Raji (cell line): Measurements from ENCODE around the gene CDYL2.

Experiments
- POLR2A ChIP-seq: IDR thresholded peaks from 2 replicates; pipeline ENCODE4 v1.6.1; 2011; ENCODE audit warnings: low read depth, low read length, control low read depth; ENCODE audit not compliant: insufficient read depth

The CDYL2 gene

DNA sequence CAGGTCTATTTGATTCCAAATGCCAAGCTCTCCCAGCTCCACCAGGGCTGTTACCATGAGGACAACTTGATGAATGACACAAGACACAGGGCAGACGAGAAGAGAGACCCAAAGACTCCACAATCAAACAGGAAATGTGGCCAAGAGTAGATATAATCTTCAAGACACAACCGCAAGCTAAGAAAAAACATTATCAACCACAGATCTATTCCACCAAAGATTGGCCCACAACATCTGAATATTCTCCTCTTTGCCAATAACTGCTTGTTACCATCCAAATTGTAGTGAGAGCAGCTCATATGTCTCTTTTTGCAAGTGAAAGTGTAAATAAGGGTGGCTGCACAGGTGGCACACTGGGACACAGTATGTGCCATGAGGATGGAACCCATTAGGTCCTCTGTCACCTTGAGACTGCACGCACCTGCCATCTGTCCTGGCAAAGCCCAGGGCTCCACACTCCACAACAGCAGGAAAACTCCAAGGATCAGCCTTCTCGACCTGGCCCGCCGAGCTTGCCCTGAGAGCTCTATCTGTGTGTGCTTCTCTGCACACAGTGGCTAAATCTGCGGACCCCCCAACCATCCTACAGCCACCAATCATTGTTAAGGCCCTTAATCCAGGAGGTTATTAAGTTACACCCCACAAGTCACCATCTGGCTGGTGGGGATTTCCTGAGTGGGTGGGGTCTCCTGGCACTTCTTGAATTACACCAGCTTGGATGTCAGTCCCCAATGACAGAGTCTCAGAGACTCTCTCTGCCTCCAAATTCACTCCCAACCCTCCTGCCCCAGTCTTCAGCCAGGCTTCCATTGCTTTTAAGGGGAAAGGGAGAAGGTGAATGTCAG lies 213.1 kb downstream of the CDYL2 start:
- TF ChIP-seq POLR2A: no peak

GRCh38 chr16:80587071-80587470 lies 217.3 kb downstream of the CDYL2 start:
- TF ChIP-seq POLR2A: no peak

DNA sequence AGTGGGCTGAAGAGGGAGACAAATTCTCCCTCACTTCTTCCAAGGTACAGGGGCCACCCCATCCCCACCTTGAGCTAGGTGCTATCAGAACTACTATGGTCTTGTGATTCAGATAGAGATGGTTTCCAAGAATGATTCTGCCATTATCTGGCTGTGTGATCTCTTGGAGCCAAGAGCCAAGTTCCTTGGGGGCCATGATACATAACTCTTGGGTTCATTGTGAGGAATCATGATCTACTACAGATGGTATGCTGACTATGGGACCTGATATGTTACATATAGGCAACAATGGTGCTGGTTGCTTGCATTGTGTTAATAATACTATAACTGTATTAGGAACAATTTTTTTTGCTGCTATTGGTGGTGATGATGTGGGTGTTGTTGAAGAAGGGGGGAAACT lies 217.9 kb downstream of the CDYL2 start:
- no peak for TF ChIP-seq POLR2A

DNA sequence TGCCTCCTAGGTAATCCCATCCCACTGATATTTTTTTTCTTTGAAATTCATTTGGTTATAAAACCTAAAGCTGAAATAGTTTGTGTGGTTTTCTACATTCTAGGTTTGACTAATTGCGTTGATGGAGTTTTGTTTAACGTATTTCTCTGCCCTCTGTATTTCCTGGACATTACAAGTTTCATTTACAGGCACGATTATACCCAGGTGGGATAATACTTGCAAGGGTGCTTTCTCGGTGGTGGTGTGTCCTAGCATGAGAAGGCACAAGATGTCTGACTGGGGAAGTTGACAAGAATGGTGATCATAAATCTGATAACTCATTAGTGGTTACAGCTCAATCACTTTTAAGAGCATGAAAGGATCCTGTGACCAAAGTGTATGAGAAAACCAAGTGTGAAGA lies 218.6 kb downstream of the CDYL2 start:
- no peak for TF ChIP-seq POLR2A

DNA sequence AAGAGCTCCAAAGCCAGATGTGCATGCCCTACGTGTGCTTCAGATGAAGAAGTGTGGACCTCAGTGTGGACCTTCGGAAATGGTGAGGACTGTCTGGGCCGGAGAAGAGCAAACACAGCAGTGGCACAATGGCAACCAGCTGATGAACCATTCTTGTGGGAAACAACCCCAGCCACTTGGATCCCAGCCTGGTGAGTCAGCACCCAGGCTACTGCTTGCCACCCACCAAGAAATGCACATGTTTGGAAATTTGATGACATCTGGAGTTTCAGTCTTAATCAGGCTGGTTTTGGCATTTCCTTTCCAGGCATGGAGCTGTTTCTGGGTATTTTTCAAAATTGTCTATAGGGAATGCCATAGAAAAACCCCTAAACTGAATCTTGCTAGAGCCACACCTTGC lies 220.9 kb downstream of the CDYL2 start:
- TF ChIP-seq POLR2A: no peak

DNA sequence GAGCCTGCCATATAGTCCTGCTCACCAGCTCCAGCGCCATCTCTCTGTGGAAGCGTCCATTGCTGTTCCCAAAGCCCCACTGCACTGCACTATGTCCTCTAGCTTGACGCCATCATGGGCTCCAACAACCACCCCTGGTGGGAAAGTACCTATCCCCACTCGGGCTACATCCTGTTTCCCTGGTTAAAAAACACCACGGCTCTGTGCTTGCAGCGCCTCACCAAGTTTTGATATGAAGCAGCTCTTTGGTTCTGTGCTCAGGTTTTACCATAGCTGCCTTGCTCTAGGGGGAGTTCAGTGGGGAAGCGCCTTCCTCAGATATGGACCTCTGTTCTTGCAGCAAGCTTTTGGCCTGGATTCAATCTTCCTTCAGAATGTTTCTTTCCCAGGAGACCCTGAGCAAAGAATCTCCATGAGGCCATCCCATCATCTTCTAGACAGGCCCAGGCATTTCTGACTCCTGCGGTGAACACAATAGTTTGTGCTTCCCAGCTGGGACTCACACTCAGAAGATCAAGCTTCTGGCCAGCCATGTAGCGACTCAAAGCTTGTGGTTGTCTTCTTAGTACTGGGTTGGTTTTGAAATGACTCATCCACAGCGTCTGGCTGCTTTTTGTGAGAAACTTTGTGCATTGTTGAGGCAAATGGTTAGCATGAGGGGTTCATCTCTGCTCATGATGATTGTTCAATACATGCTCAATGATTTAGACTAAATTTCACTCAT lies 224.1 kb downstream of the CDYL2 start:
- no peak for TF ChIP-seq POLR2A

DNA sequence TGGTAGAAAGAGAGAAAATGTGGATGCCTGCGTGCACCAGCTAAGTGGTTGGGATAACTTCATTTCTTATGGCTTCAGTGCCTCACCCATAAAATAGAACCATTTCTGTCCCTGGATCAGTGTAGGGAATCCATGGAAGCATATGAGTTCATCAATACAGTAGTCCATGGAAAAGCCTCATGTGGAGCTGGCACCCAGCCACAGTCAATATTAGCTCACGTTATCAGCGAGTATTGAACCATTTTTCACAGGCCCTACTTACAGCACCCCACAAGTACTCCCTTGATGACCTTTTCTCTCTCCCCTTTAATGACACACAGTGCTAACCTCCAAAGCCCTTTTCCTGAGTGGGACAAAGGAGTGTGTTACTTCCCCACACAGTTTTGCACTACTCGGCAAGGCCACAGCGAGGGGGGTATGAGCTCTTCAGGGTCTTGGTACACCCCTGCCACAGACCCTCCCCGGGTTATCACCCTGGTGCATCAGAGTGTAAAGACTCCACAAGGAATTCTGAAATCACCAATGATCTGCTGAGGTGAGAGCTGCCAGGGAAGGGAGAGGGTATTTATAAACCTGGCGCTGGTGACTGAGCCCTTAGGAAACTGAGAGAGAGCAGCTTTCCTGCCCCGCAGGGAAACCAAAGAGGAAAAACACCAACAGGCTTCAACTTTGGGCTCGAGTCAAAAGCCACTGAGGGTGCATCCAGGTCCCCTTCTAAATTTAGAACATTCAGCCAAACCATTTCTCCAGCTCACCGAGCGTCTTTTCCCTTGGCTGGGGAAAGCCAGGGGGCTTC lies 226.7 kb downstream of the CDYL2 start:
- no peak for TF ChIP-seq POLR2A

GRCh38 chr16:80576343-80576912 lies 228.0 kb downstream of the CDYL2 start:
- no peak for TF ChIP-seq POLR2A

DNA sequence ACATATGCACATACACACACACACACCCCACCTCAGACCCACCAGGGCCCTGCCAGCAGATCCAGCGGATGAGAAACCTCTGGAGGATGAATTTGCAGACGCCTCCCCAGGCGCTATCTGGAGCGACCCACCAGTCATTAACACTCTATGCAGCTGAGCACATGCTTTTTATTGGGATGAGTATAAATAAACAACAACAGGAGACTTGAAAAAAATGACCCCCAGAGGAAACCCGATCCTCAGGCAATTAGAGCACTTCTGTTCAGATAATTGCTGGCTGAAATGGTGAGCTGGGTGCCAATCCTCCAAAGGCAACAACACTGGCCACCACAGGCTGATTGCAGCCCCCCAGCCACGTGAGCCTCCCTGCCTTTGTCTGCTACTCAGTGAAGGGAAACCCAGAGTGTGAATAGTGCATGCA lies 230.7 kb downstream of the CDYL2 start:
- TF ChIP-seq POLR2A: no peak

DNA sequence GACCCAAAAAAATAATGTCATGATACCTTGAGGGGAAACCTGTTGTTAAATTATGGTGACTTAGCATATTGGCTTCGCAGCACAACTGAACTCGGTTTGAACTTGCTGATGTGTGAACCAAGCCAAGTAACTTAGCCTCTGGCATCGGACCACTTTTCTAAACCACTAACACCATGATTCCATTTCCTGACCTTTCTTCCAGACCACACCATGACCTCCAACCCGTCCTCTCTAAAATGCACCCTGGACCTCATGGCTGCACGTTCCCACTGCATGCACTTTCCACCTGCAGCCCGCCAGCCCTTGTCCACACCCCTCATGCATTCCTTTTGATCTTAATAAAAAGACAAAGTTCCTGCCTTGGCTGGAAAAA lies 234.3 kb downstream of the CDYL2 start:
- TF ChIP-seq POLR2A: no peak

DNA sequence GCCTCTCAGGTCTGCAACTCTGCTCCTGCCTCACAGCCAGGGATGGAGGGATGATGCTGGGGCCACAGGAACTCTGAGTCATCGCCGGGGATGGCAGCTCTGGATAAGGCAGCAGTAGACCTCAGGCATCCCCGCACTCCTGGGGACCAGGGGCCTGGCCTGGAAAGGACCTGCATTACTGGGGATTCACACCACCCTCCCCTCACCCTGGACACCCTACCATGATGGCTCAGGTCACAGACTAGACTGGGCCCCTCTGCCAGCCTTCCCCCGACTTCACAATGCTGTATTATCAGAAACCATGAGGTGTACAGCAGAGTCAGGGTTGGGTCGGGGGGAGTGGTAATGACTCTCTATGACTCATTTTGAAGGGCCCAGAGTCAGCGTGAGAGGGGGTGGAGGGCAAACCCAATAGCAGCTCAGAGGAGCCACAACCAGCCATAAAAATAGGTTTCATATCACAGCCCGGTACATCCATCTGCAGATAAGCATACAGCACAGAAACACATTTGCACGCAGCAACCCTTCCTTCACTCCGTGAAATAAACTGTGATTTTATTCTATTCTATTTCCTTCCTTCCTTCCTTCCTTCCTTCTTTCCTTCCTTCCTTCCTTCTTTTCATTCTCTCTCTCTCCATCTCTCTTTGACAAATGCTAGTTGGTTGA lies 234.8 kb downstream of the CDYL2 start:
- no peak for TF ChIP-seq POLR2A

DNA sequence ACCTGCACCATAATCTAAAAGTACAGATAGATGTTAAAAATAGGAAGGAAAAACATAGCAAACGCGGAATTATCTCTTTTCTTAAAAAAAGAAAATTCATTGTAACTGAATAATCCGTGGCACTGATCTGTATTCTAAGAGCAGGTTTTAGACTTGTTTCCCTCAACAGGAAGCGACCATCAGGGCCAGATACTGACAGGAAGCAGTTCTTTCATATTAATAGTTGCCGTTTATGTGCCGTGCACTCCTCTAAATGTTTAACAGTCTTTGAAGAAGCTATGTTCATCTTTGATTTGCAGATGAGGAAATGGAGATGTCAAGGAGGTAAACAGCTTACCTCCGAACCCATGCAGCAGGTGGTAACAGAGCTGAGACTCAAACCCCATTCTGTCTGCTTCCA lies 240.0 kb downstream of the CDYL2 start:
- no peak for TF ChIP-seq POLR2A

DNA sequence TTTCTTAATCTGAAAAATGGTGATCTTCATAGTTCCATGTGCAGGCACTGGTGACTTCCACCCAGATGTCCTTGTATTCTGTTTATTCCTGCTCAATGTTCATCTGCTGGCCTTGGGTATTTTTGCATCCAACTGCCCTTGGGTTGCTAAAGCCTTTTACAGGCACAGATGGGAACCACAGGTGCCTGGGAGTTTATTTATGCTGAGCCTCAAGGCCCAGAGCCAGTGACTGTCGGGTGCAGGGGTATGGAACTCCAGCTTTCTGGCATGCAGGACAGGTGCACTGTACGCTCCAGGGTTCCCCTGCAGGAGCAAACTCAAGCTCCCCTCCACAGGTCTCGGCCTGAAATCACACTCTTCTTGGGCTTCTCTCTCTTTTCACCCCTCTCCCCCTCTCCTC lies 241.3 kb downstream of the CDYL2 start:
- no peak for TF ChIP-seq POLR2A

DNA sequence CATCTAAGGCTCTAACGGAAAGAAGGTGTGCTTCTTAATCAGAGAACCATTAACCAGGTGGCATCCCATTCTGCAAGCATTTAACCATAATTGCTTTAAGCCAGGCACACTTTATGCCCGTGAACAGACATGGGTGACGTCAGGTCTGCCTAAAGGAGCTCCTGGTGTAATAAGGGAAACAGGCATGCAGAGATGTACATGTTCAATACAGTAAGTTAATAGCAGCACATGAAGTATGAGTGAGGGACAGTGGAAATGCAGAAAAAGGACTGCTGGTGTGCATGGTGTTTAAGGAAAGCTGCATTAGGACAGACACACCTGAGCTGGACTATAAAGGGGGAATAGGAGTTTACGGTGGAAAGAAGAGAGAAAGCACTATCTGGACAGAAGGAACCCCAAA lies 245.0 kb downstream of the CDYL2 start:
- no peak for TF ChIP-seq POLR2A

DNA sequence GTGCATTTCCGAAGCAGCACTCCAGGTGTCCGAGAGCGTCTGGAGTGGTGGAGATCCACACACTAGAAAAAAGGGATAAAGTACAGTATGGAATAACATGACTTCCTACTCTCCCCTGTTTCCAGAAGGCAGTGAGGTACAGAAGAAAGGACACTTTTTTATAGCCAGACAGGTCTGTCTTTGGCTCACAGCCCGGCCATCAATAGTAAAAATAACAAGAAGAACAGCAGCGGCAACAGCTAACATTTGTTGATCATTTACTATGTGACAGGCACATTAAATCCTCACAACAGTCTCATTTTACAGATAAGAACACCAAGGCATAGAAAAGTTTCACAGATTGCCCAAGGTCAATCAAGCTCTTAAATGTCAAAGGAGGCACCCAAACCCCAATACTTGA lies 247.4 kb downstream of the CDYL2 start:
- no peak for TF ChIP-seq POLR2A
